AG04449 (cell line): ENCODE data around the gene SMURF1.

ENCODE experiments used
- CTCF ChIA-PET: fragments of 350-600 bp; formaldehyde crosslinking; extraction: SDS; loops from one replicate; lab custom pipeline; 2021; ENCODE audit warnings: antibody characterized with exemption; lab: Yijun Ruan, JAX
- POLR2A ChIA-PET: fragments of 400-600, 350-600 bp; formaldehyde crosslinking; extraction: SDS; loops from one replicate; lab custom pipeline; 2020; ENCODE audit warnings: antibody characterized with exemption, inconsistent platforms; lab: Yijun Ruan, JAX
- DNase-seq: peaks from one replicate; pipeline ENCODE4 v3.0.0-alpha.2; 2010; ENCODE audit warnings: low read depth, low spot score
- H3K4me3 ChIP-seq: 2 replicates; pipeline ENCODE4 v1.5.1; 2011; ENCODE audit warnings: low read depth, mild to moderate bottlenecking, control low read depth, low read length
- TF ChIP-seq, protein P1 (sequence below): IDR thresholded peaks from one replicate; pipeline ENCODE4 v1.5.1; 2011; ENCODE audit warnings: mild to moderate bottlenecking, moderate library complexity, low read length, control low read depth, inconsistent platforms; ENCODE audit not compliant: insufficient read depth; ENCODE audit errors: missing control alignments

Gene SMURF1

DNA sequence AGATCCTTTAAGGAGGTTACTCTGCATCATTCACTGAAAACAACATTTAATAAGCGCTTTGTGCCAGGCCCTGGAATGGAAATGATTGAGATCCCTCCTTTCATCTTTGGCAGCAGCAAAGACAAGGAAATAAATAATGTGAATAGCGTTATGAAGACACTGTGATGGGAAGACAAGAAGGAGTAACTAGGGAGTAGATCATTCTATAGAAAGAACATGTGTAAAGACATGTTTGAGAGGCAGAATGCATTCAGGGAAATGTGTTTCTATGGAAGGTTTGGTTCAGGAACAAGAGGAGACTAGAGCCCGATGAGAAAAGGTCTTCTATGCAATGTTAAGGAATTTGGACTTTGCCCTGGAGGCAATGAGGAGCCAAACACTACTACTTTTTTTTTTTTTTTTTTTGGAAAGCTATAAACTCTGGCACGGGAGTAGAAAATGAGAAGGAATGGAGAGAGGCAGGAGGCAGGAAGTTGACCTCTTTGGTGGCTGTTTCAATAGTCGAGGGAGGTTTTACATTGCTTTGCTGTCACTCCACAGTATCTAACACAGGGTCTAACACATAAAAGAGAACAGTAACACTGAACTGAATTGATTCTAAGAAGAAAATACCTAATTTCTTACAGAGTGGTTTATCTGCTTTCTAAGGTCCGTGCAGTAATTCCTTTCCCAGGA lies 44.9 kb downstream of the SMURF1 start:
- POLR2A ChIA-PET = interaction anchor here (0.6 kb wide), 1 partner anchor 75 kb away, joined by 5 read pairs; no protein-coding TSS in a partner anchor
- TF ChIP-seq, protein P1, sequence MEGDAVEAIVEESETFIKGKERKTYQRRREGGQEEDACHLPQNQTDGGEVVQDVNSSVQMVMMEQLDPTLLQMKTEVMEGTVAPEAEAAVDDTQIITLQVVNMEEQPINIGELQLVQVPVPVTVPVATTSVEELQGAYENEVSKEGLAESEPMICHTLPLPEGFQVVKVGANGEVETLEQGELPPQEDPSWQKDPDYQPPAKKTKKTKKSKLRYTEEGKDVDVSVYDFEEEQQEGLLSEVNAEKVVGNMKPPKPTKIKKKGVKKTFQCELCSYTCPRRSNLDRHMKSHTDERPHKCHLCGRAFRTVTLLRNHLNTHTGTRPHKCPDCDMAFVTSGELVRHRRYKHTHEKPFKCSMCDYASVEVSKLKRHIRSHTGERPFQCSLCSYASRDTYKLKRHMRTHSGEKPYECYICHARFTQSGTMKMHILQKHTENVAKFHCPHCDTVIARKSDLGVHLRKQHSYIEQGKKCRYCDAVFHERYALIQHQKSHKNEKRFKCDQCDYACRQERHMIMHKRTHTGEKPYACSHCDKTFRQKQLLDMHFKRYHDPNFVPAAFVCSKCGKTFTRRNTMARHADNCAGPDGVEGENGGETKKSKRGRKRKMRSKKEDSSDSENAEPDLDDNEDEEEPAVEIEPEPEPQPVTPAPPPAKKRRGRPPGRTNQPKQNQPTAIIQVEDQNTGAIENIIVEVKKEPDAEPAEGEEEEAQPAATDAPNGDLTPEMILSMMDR = no peak
- CTCF ChIA-PET = interaction anchor here (0.7 kb wide), 1 partner anchor 17 kb away, joined by 3 read pairs; no protein-coding TSS in a partner anchor
- H3K4me3 ChIP-seq = no peak overlapping the region
- DNase-seq = no peak

GRCh38 chr7:99098286-99098823 lies 45.6 kb downstream of the SMURF1 start:
- no peak for DNase-seq
- POLR2A ChIA-PET = no interaction called here
- TF ChIP-seq, protein P1 = no peak
- H3K4me3 ChIP-seq = no peak overlapping the region
- CTCF ChIA-PET = interaction anchor here (0.7 kb wide), 1 partner anchor 16 kb away, joined by 3 read pairs; no protein-coding TSS in a partner anchor

- H3K4me3 ChIP-seq = no peak overlapping the region
- DNase-seq = no peak
- ChIA-PET CTCF (no interaction called here), POLR2A (no interaction called here)
- TF ChIP-seq, protein P1 = no peak
Measured at GRCh38 chr7:99097730-99098129, 46.2 kb downstream of the SMURF1 start.

DNA sequence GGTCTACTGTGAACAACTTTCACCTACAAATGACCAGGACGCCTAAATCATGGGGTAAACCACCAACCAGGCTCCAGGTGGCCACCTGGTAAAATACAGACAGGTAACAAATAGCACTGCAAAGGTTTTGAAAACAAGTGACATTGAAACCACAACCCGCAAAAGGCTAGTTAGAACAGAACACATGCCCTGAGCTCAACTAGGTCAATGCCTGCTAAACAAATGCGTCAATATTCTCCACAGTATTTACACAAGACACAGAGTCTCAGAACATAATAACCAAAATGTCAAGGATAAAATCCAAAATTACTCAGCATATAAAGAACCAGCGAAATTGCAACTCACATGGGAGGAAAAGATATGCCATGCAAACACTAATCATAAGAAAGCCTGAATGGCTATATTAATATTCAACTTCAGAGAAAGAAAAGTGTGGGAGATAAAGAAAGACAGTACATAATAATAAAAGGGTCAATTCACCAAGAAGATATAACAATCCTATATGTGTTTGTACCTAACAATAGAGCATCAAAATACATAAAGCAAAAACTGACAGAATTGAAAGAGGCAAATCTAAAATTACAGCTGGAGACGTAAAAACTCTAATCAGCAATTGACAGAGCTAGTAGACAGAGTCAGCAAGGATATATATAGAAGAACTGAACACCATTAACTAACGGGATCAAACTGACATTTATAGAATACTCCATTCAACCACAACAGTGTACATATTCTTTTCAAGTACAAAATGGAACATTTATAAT lies 47.6 kb downstream of the SMURF1 start:
- TF ChIP-seq, protein P1 = no peak
- ChIA-PET CTCF (interaction anchor here (0.7 kb wide), 1 partner anchor 9 kb away, joined by 3 read pairs; no protein-coding TSS in a partner anchor), POLR2A (no interaction called here)
- no peak overlapping the region for H3K4me3 ChIP-seq
- DNase-seq = no peak

- H3K4me3 ChIP-seq = no peak overlapping the region
- DNase-seq = no peak
- CTCF ChIA-PET = interaction anchor here (0.8 kb wide), 1 partner anchor 14 kb away, joined by 3 read pairs; no protein-coding TSS in a partner anchor
- TF ChIP-seq, protein P1 = no peak
- POLR2A ChIA-PET = no interaction called here
Measured at GRCh38 chr7:99095698-99096097, 48.2 kb downstream of the SMURF1 start.

GRCh38 chr7:99094401-99094800 lies 49.5 kb downstream of the SMURF1 start:
- no peak for DNase-seq
- ChIA-PET POLR2A (no interaction called here), CTCF (interaction anchor here (0.9 kb wide), 1 partner anchor 23 kb away, joined by 3 read pairs; no protein-coding TSS in a partner anchor)
- H3K4me3 ChIP-seq = no peak overlapping the region
- TF ChIP-seq, protein P1 = no peak
